Ammon's horn (tissue), 1 donor: Measurements from ENCODE around the gene SLC39A1.

ENCODE experiments used
- DNase-seq: peaks from one replicate; pipeline ENCODE4 v3.0.0-alpha.2; 2016; ENCODE audit warnings: low spot score

The SLC39A1 gene

DNA sequence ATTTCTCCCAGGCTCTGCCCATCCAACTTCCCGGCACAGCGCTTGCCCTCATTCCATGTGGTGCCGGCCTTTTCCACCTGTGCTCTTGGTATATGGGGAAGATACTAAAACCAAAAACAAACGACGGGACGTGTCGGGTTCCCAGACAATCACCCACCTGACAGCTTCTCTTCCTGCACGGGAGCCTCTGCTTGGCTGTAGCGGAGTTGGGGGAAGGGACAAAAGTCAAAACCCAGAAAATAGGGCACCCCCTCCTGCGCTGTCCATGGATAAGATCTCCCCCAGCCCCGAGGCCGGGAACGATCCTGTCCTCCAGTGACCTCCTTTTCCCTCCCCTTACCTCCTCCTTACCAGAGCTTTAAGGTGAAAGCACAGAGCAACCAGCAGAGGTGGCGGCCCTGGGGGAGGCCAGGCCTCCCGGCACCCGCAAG, 13.5 kb upstream of the SLC39A1 start:
- DNase-seq, result no peak

DNA sequence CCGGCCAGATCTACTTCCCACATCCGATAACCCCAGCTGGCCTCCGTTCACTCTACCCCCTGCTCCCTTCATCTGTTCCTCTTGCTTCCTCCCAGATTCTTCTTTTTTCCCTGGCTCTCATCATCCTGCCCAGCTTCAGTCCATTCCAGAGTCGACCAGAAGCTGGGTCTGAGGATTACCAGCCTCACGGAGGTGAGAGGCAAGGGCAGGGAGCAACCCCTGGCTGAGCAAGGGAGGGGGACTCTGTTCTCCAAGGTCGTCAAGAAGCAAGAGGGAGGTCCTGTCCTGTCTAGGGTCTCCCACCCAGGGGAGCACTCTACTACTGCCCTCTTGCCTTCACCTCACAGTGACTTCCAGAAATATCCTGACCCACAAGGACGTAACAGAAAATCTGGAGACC, 10.2 kb upstream of the SLC39A1 start:
- no peak for DNase-seq

DNA sequence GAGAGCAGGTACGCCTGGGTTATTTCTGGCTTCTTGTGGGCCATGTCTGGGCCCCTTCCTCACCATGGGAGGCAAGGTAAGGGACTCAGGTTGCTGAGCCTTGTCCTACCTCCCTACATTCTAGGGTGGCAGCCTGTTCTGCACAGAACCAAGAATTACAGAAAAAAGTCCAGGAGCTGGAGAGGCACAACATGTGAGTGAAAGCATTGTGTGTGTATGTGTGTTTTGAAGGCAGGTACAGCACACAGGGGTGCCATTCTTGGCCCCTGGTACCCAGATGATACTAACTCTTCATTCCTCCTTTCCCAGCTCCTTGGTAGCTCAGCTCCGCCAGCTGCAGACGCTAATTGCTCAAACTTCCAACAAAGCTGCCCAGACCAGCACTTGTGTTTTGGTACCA, 9.7 kb upstream of the SLC39A1 start:
- no peak for DNase-seq

DNA sequence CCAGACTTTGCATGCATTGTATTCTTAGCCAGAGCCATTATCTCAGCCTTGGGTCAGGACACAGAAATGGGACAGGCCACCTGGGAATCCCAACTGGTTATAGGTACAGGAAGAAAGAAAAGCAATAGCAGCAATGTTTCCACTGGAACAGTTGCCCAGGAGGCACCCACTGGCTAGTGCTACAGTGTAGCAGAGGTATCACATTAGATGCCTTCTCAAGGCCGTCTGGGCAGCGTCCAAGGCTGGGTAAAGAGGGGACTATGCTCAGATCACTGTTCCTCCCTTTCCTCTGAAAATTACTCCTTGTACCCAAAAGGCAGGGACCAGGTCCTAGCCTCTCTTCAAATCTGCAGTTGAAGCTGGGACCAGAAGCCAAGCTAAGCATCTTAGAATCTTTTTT, 7.0 kb upstream of the SLC39A1 start:
- no peak for DNase-seq

DNA sequence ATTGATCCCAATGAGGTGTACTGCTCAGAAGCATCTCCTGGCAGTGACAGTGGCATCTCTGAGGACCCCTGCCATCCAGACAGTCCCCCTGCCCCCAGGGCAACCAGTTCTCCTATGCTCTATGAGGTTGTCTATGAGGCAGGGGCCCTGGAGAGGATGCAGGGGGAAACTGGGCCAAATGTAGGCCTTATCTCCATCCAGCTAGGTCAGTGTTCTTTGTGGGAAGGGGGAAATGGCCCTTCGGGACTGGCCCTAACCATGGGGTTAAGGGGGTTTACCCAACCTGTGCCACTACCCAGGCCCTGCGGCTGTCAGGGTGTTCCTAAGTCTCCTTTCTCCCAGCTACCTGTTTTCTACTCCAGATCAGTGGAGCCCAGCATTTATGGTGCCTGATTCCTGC, 5.6 kb upstream of the SLC39A1 start:
- no peak for DNase-seq

DNA sequence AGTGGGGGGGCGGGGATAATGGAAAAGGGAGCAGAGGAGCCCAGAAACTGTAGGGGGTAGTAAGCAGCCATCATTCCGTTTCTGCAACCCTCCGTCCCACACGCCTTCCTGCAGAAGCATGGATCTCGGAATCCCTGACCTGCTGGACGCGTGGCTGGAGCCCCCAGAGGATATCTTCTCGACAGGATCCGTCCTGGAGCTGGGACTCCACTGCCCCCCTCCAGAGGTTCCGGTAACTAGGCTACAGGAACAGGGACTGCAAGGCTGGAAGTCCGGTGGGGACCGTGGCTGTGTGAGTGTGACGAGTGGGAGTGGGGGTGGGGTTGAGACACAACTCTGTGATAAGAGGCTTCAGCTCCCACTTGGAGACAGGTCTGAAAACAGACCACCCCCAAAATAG, 5.1 kb upstream of the SLC39A1 start:
- DNase-seq, result no peak

DNA sequence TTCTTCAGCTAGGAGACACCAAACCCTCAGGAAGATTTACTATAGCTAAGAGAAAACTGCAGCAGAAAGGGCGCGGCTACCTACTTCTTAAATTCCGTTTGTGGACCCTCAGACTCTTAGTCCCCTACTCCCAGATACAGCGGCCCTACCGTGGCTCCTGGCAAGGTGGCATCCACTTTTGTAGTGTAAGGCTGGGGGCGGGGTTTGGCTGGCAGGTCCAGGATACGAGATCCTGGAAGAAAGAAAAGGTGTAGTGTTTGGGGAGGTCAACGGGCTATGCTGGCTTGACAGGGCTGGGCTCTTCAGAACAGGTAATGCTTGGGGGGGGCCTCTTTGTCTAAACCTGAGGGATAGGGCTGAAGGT, 4.6 kb upstream of the SLC39A1 start:
- DNase-seq, result no peak

DNA sequence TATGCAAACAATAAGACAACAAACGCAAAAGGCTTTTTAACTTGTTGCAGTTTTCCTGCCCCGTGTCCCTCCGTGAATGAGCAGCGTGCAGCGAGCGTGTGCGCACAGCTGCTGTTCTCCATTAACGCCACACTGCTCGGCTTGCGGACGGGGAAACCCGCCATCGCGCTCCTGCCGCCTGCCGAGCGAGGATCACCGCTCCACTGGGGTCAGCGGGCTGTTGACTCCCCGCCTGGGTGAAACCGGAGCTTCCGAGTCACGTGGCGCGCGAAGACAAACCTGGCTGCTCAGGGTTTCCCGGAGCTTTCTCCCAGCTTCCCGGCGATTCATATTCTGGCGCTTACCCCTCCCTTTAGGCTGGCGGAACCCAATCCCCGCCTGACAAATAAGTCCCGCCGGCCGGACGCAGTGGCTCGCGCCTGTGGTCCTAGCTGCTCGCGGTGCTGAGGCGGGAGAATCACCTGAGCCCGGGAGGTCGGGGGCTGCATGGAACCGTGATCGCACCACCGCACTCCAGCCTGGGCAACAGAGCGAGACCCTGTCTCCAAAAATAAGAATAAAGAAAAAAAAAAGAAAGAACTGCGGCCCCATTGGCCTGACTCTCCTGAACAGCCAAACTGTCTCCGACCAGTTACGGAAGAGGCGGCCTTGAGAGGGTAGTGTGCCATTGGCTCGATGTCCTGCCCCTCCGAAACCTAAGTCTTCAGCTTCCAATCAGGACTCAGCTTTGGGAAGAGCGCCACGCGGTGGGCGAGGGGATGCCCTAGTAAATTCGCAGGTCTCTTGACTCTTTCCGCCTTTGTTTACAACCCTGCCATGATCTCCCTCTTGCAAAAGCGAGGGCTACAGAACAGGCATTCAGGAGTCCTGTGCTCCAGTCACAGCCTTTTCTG, 4.0 kb upstream of the SLC39A1 start, which contains the start of gene CREB3L4:
TSS of gene CREB3L4 (plus strand) at position 796 of the 893 bp plus-strand sequence. CDS start 624 bp downstream, outside the sequence.
- DNase-seq, result peak; percentile 100

DNA sequence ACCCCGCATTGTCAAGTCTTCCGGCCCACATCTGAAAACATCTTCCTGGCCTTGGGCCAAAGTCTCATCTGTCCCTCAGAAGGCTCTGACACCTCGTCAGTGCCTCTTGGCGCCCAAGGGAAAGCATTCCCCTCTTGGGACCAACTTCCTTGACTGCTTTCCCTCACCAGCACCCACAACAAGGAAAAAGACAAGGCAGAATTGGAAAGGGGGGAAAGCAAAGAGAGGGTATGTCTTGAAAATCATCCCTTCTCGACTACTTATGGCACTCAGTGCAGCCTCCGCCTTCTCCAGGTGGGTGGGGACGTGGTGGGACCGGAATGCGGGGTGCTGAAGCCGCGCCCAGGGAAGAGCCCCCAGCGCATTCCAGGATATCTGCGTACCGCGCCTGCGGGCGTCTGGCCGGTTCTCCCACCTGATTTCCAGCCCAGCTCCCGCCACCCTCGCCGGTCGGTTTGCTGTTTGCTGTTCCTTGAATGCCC, 554 bp upstream of the SLC39A1 start:
- no peak for DNase-seq

DNA sequence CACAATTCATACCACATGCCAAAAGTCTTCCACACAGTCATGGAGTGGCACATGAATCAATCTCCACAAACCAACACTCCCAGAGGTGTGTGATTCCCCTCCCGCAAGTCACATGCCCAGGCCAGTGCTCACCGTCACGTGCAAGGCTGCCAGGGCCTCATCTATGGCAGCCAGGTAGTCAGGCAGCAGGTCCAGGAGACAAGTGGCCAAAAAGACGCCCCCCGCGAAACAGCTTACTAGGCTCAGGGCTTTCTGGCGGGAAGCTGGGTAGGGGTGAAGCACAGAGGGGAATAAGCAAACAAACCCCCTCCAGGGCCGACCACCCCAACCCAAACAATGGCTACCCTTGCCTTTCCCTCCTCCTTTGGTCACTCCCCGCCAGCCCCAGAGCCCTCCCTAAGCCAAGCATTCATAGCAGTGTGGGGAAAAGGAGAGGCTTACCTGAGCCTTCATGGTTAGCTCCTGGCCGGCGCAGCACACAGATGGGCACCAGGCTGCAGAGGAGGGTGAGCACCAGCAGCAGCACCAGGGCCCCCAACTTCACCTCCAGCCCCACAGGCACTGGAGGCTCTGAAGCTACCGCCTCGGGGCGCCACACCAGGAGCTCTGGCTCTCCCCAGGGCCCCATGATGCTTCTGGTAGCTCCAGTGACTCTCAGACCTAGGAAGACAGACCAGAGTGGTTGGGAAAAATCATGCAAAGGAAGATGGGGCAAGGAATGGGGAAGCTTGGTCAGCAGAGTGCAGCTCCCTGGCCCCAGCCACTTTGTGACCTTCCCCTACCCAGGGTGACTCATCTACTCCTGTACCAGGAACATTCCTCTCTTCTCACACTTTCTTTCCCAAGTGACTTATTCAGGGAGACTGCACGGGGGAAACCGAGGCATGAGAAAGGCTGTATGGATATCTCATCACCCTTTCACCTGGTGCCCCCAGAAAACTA, 978 bp downstream of the SLC39A1 start:
- DNase-seq, result no peak

DNA sequence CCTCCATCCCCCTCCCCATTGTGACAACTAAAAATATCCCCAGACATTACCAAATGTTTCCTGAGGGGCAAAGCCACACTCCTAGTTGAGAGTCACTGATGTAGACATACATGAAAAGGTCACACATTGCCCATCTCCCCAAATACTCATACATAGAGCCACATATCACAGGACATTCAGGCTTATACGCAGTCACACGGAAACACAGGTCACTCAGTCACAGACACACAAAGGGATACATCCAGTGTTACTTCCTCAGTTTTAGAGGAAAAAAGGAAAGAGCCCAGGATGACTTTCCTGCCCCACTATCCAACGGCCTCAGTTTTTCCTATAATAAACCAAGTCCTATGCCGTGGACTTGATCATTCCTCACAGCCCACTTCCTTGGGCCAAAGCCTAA, 1.9 kb downstream of the SLC39A1 start:
- no peak for DNase-seq

DNA sequence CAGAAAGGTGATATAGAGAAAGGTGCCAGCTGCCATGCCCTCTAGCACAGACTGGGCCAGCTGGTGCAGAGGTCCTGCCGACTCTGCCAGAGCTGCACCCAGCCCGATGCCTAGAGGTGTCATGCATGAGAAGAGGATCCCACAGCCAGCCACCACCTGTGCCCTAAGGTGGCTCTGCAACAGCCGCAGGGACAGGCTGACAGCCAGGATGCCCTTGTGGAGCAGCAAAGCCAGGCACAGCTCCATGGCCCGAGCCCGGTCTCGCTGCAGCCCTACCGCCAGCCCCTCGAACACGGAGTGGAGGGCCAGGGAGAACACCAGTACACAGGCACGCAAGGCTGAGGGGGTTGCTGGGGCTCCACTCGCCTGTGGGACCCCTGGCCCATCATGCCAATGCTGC, 3.1 kb downstream of the SLC39A1 start:
- no peak for DNase-seq

DNA sequence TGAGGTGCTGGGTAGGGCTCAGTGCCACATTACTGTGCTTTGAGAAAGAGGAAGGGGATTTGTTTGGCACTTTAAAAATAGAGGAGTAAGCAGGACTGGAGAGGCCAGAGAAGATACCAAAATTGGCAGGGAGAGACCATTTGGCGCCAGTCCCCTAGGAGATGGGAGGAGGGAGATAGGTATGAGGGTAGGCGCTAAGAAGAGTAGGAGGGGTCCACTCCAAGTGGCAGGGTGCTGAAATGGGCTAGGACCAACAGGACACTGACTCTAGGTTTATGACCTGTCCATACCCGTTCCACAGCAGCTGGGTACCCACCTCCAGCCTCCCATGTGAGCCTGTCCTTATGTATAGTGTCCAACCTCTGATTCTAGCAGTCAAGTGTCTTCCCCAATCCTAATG, 3.9 kb downstream of the SLC39A1 start:
- DNase-seq, result no peak

DNA sequence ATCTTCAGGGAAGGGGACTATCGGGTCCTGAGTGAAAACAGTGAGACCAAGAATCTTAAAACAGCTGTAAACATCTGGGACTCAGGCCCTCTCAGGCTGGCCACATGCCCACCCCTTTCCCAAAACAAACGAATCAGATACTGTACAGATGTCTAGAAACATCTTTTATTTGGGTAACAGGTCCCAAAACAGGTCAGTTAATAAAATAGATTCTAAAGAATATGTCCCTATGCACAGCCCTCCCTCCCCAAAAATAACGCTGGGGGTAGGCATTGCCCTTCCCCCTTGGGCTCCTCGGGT, 4.4 kb downstream of the SLC39A1 start:
- DNase-seq, result no peak

DNA sequence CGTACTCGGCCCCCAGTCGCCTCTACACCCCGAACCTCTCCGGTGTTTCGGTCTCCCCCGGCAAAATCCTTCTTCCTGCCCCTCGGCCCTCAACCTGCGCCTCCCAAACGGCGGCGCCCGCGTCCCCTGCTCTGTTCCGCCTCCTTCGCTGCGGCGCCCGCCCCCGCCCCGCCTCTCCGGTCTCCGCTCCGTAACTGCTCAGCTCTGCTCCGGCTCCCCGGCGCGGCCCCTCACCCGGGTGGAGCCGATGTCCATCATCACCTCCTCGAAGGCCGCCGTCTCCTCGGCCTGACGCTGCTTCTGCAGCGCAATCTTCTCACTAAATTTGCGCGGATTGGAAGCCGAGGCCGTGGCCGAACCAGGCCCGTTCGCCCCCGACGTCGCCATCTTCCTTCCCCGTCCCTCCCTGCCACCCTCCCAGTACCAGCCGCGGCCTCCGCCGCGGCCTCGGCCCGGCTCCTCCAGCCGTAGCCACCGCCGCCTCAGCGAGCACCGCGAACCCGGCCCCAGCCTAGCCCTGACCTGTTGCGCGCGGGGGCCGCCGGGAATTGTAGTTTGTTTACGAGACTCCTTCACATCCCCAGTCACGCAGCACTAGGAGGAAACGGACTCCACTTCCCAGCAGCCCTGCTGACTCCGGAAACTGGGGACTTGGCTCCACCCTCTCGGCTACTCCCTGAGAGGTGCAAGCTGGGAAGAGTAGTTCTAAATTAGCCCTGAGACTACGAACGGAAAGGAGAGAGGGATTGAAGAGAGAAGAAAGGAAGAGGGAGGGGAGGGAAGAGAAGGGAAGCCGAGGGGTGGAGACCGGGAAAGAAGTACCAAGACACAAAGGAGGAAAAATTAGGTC, 5.0 kb downstream of the SLC39A1 start, which contains the start of gene CRTC2:
TSS of gene CRTC2 (minus strand) at position 502 of the 850 bp plus-strand sequence. CDS start at position 387, 115 bp downstream.
- DNase-seq, result peak; percentile 99

DNA sequence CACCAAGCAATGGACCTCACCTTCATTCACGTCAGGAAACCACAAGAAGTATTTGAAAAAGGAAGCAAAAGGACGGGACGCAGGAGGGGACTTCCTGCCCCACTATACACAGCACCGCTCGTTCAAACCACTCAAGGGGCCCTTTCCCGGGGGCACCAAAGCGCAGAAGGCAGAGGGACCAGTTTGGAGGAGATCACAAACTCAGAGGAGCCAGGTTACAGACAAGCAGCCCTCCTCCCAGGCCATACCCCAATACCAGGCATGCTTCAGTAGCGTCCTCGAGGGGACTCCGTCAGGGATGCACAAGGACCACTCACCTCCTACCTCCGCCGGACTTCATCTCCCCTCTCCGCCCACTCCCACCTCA, 5.6 kb downstream of the SLC39A1 start:
- no peak for DNase-seq

DNA sequence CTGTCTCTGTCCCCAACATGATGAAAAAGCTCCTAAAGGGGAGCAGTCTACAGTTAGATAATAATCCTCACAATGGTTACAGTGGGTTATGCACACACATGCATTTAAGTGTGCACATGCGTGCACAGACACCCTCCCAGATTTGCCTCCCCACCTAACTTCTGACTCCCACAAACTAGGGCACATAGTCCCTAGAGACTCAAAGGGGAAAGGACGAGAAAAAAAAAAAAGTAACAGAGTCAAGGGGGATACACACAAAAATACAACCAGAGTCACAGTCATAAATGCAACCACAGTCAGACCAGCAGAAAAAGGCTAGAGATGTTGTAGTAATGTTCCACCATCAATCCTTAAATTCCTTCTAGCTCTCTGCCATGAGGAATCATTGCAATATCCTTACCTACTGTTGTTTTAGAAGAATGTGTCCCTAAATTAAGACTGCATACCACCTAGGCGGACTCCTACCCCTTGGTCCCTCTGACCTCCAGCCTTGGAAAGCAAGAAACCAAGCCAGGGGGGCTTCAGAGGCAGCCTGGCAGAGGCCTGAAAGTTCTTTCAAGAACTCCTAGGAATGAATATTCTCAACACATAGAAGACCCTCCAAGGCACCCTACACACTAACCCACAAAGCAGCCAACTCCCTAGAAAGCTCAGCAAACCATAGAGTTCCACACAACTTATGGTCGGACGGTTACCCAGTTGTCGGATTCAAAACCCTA, 6.2 kb downstream of the SLC39A1 start:
- no peak for DNase-seq

DNA sequence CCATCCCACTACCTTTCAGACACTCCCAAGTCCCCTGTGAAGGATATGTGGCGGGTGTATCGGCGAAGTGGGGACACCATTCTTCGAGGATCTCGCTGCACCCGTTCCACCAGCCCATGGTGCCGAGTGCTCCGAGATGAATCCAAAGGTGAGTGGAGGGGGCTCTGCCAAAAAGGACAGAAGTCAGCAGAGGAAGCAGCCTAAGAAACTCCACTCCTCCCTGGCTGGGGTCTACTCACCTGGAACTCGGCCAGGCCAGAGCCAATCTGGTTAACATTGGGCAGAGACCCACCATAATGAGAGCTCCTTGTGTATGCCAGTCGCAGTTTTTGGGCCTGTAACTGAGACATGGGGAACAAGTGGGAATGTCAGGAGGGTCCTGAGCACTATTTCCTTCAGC, 8.5 kb downstream of the SLC39A1 start:
- no peak for DNase-seq

DNA sequence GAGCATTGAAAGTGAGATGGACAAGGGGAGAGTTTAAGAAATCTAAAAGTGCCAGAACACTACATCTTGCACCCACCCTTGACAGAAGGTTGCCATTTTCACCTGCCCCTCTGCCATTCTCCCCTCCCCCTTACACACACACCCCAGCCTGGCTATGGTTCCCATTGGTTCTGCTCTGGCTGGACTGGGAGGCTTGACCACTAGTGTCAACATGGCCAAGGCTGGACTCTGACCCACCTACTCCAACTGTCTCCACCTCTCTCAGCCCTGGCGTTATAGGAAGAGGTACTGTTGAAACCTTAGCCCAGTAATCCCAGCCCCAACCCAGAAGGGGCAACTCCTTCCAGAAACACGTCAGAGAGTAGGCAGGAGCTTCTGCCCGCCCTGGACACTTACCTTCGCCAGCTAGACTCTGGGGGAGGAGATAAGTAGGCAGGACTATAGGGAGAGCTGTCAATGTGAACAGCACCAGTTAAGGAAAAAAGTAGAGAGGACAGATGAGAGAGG, 9.4 kb downstream of the SLC39A1 start:
- DNase-seq, result no peak

DNA sequence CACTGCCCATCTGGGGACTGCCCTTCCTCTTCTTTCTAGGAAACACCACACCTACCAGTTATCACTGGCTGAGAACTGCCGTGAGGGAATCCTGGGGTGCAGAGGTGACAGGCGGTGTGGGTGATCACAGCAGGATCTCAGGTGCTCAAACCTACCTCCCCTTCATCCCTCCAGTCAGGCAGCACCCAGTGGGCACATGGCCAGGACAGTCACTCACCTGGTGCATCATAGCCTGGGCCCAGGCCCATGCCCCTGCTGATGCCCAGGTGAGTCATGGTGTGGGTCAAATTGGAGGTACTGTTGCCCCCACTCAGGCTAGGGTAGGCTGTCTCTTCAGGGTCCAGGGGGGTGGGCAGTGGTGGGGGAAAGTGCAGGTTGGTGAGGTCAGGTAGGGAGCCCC, 11.5 kb downstream of the SLC39A1 start:
- no peak for DNase-seq

DNA sequence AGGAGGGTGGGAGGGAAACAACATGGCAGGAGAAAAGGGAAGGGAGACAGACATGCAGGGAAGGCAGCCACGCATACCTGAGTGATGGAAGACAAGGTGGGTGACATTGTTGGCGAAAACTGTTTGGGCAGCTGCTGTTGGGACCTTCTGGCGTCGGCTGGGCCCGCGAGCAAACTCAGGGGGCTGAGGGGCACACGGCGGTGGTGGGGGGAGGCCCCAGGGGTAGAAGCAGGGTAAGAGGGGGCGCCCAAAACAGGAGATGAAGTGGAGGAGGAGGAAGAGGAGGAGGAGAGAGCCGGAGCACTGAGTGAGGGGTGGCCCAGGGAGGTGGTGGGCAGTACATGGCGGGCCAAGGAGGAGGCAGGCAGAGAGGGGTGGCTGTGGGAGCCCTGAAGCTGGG, 12.2 kb downstream of the SLC39A1 start:
- no peak for DNase-seq
